MM.1S (cell line): ENCODE results near the gene INSM2.

Experiments
- CTCF ChIP-seq: fragments of 300-600 bp; sonication (generic); IDR thresholded peaks from 2 replicates; pipeline ENCODE4 v1.5.1; 2016; ENCODE audit warnings: antibody characterized with exemption, low read length, mixed read lengths
- EZH2 ChIP-seq: fragments of 300-600 bp; sonication (generic); optimal IDR thresholded peaks from 2 replicates; pipeline ENCODE3; 2017; ENCODE audit warnings: low read depth, mild to moderate bottlenecking, antibody characterized with exemption, low read length, mixed read lengths
- EZH2phosphoT487 ChIP-seq: fragments of 300-600 bp; sonication (generic); IDR thresholded peaks from 2 replicates; pipeline ENCODE4 v1.6.1; 2018; ENCODE audit warnings: antibody characterized with exemption, low read length

- TF ChIP-seq EZH2 (no peak), CTCF (no peak), EZH2phosphoT487 (no peak)
Observed at GRCh38 chr14:35539969-35540368, 6.0 kb downstream of the INSM2 start.
